Epithelial cell of prostate (primary cell): ENCODE measurements around the gene CNKSR1.

Experiments
- DNase-seq: peaks from one replicate; pipeline ENCODE4 v3.0.0-alpha.2; 2011; ENCODE audit warnings: low read depth, low spot score
- H3K27ac ChIP-seq: fragments of 450-650 bp; 2 replicates; pipeline ENCODE4 v1.5.1; 2017; ENCODE audit warnings: mild to moderate bottlenecking

CNKSR1 gene, protein sequence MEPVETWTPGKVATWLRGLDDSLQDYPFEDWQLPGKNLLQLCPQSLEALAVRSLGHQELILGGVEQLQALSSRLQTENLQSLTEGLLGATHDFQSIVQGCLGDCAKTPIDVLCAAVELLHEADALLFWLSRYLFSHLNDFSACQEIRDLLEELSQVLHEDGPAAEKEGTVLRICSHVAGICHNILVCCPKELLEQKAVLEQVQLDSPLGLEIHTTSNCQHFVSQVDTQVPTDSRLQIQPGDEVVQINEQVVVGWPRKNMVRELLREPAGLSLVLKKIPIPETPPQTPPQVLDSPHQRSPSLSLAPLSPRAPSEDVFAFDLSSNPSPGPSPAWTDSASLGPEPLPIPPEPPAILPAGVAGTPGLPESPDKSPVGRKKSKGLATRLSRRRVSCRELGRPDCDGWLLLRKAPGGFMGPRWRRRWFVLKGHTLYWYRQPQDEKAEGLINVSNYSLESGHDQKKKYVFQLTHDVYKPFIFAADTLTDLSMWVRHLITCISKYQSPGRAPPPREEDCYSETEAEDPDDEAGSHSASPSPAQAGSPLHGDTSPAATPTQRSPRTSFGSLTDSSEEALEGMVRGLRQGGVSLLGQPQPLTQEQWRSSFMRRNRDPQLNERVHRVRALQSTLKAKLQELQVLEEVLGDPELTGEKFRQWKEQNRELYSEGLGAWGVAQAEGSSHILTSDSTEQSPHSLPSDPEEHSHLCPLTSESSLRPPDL

DNA sequence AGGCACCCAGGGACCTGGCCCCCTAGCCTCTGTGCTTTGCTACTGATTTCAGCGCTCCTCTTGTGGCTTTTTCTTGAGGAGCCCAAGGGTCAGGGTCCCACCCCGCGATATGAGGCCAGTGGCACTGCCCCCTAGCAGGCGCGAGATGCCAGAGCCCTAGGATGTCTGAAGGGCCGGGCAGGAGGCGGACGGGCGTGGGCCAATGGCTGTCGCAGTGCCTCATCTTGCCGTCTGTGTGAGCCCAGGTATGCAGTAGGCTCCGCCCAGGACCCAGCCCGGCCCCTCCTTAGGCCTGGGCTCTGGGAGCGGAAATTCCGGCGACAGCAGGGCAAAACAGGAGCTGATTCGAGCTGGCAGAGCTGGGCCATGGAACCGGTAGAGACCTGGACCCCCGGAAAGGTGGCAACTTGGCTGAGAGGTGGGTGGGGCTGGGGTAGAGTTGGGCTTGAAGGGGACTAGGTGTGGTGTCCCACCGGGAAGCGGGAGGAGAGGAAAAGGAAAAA lies at the start of gene CNKSR1:
TSS of gene CNKSR1 (plus strand) at position 310 of the 503 bp plus-strand sequence. CDS start at position 367, 57 bp downstream.
- peak within 1 kb of the TSS; percentile 75 for H3K27ac ChIP-seq
- DNase-seq = peak; percentile 46

DNA sequence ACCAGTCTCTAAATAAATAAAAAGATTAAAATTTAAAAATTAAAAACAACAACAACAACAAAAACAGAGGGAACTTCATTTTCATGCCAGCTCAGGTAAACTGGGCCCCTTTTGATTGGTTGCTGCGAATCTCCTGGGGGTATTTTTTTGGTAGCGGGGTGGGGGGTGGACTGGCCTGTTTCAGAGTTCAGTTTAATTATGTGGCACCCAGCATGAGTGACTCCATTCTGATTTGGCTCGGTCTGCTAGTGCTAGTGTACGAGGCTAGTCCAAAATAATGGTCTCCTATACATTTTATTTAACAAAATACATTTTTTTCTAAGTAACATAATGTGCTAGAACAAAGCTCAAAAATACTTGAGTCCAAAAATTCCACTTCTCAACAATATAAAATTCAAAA lies 47.5 kb upstream of the CNKSR1 start:
- H3K27ac ChIP-seq = no peak overlapping the region

DNA sequence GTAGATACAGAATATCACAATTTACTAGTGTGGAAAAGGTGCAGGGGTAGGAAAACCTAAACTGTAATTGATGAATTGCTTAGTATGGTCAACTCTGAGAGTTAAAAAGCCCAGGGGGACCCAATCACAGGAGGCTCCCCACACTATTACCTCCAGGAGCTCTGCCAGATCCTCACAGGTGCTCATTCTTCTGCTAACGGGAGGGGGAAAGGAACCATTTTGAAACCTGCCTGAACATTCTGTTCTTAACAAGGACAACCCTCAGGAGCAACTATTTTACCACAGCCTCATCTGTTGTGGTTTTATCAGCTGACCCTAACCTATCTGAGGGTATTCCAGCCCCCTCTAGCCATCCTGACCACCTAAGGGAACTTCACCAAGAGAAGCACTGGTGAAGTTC lies 46.6 kb upstream of the CNKSR1 start:
- H3K27ac ChIP-seq = no peak overlapping the region
- DNase-seq = no peak

More for the DNA sequence above, 47.5 kb upstream of the CNKSR1 start:
- no peak for DNase-seq

DNA sequence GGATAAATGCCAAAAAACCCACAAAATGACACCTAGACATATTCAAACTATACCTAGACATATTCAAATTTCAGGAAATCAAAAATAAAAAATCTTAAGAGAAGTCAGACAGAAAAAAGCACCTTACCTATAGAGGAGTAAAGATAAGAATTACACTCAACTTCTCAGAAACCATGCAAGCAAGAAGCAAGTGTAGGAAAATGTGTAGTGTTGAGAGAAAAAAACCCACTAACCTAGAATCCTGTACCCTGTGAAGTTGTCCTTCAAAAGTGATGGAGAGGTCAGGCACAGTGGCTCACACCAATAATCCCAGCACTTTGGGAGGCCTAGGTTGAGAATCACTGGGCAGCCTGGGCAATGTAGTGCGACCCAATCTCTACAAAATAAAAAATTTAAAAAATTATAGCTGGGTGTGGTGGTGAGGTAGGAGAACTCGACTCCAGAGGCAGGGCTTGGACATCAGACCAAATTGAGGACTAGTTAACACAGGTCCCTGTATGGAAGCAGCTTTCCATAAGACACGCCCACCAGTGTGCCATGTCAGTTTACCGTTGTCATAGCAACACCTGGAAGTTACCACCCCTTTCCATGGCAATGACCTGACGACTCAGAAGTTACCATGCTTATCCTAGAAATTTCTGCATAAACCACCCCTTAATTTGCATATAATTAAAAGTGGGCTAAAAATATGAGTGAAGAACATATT lies 45.0 kb upstream of the CNKSR1 start:
- H3K27ac ChIP-seq = no peak overlapping the region
- DNase-seq = no peak

DNA sequence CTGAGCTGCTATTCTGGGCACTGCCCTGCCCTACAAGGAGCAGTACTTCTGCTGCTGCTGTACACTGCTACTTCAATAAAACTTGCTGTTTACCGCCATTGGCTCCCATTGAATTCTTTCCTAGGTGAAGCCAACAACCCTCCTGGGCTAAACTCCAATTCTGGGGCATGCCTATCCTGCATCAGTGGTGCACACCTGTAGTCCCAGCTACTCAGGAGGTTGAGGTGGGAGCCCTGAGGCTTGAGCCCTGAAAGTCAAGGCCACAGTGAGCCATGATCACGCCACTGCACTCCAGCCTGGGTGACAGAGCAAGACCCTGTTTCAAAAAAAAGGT lies 44.5 kb upstream of the CNKSR1 start:
- DNase-seq = no peak
- H3K27ac ChIP-seq = no peak overlapping the region

DNA sequence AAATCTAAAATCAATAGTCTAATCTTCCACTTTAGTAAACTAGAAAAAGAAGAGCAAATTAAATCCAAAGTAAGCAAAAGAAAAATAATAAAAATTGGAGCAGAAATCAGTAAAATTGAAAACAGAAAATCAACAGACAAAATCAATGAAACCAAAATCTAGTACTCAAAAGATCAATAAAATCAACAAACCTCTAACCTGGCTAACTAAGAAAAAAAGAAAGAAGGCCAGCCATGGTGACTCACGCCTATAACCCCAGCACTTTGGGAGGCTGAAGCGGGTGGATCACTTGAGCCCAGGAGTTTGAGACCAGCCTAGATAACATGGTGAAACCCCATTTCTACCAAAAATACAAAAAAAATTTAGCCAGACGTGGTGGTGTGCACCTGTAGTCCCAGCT lies 42.8 kb upstream of the CNKSR1 start:
- DNase-seq = no peak
- no peak overlapping the region for H3K27ac ChIP-seq

DNA sequence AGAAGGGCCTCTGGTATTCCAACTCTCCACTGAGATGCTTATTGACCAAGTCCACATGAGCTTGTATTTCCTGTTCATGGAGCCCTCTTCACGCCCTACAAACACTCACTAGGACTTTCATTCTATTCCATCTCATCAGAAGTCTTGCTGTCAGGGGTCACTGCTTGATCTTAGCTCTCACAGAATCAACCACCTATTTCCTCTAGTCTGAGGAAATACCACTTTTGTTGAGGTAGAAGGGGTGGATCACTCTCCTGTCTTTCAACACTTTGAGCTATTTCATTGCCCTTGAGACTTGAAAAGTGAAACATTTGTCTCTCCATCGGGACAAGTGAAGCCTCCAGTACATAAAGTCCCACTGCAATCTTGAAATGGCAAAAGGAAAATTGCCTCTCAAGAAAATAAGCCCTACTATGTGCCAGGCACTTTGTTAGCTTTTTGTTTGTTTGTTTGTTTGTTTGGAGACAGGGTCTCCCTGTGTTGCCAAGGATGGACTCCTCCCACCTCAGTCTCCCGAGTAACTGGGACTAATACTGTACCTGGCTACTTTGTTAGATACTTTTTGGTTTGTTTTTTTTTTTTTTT lies 38.2 kb upstream of the CNKSR1 start:
- no peak overlapping the region for H3K27ac ChIP-seq
- DNase-seq = no peak

DNA sequence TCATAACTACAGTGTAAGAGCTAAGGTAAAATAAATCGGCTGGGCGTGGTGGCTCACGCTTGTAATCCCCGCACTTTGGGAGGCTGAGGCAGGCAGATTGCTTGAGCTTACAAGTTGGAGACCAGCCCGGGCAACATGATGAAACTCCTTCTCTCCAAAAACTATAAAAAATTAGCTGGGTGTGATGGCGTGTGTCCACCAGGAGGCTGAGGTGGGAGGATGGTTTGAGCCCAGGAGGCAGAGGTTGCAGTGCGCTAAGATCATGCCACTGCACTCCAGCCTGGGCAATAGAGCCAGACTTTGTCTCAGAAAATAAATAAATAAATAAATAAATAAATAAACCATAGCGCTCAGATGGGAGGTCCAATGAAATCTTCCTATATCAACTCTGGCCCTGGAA lies 35.1 kb upstream of the CNKSR1 start:
- DNase-seq = no peak
- no peak overlapping the region for H3K27ac ChIP-seq

DNA sequence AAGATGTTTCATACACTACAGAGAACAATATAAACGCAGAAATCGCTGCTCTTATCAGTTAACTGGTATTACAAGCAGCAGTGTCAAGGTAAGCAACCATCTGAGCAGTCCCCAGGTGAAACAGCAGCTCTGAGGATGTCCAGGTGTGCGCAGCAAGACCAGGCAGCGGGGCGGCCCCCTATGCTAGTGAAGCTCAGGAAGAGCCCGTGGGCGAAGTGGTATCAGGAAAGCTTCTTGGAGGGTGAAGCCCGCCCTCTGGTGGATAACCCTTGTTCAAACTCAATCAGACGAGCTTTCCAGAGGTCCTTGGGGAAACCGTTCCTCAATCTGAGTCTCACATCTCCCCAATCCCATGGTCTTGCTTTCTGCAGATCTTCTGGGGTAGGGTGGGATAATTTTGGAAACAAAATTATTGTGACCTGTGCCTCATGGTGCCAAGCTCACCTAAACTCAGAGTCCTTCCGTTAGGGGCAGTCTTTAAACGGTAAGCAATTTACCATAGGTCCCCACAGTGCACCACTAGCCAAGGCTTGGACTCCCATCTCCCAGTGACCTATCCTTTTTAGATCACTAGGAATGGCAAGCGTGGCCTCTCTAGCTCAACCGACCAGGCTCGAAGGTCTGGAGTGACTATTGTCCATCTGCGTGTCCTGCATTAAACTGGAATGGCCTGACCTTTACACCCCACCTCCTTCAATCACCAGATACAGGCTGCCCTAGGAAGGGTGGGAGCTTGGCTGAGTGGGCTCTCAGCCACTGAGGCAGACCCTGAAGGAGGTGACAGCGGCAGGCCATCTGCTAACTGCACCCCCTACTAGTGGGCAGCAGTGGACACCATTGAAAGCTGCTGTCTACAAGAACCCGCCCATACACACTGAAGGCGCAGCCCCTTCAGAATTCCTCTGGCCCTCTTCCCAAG lies 32.0 kb upstream of the CNKSR1 start:
- DNase-seq = no peak
- H3K27ac ChIP-seq = no peak overlapping the region

DNA sequence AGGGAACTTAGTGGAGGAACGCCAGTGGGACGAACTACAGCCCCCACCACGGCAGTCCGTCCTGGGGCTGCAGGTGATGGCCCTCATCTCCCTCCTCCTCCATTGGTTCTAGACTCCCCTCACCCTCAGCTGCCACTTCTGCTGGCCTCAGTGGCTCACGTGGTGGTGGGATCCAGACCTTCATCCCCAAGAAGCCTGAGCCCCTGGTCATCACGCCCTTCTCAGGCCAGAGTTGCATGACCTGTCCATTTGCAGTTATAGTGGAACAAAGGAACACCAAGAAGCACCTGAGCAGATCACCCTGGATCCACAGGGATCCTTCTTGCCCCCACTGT lies 31.4 kb upstream of the CNKSR1 start:
- no peak for DNase-seq

DNA sequence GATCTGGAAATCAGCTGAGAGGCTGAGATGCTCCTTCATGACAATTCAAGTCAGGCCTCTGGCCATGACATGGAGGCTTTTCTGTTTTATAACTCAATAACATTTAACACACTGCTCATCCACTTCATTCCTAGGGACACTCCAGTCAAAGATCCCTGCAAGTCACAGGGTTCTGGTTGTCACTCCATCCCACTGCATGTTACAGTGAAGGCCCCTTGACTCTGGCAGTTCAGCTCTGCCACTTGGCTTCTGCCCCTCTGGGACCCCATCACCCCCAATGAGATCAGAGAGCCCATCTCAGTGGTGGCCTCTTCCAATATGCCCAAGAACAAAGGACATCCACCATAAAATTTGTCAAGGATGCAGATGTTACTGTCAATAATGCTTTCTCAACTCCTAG lies 28.4 kb upstream of the CNKSR1 start:
- no peak overlapping the region for H3K27ac ChIP-seq
- DNase-seq = no peak

More for the DNA sequence above, 31.4 kb upstream of the CNKSR1 start:
- H3K27ac ChIP-seq = no peak overlapping the region

DNA sequence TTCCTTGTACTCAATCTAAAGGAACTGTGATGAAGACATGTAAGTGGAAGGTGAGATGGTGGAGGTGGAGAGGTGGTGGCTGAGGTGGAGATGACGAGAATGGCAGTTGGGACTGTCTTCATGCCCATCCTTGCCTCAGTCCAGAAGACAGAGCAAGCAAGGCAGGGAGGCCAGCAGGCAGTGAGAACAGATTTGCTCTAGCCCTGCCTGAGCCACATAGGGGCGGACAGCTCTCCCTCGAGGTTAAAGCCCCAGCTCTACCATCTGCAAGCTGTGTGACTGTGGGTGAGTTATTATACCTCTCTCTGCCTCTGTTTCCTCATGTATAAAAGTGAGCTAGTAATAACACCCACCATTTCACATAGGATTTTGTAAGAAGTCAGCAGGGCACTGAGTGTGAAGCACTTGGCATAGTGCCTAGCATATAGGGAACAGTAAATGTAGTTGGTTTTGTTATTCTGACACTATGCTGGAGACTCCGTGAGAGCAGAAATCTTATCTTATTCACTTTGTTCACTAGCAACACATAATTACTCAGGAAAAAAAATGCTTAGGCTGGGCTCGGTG lies 23.2 kb upstream of the CNKSR1 start:
- no peak for DNase-seq
- H3K27ac ChIP-seq = no peak overlapping the region

DNA sequence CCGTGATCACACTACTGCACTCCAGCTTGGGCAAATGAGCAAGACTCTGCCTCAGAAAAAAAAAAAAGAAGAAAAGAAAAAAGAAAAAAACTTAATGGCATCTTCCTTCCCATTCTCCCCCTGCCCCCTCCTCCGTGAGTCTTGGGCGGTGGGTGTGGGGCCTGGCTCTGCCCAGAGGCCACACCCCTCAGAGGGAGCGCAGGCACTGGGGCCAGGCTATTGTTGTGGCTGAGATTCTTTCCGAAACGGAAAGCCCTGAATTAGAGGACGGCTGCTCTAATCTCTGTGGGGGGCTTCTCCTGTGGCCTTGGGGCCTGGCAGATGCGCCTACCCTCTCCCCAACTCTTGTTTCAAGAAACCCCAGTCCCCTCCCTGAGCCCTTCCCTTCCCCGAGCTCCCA lies 22.5 kb upstream of the CNKSR1 start:
- DNase-seq = no peak
- no peak overlapping the region for H3K27ac ChIP-seq

DNA sequence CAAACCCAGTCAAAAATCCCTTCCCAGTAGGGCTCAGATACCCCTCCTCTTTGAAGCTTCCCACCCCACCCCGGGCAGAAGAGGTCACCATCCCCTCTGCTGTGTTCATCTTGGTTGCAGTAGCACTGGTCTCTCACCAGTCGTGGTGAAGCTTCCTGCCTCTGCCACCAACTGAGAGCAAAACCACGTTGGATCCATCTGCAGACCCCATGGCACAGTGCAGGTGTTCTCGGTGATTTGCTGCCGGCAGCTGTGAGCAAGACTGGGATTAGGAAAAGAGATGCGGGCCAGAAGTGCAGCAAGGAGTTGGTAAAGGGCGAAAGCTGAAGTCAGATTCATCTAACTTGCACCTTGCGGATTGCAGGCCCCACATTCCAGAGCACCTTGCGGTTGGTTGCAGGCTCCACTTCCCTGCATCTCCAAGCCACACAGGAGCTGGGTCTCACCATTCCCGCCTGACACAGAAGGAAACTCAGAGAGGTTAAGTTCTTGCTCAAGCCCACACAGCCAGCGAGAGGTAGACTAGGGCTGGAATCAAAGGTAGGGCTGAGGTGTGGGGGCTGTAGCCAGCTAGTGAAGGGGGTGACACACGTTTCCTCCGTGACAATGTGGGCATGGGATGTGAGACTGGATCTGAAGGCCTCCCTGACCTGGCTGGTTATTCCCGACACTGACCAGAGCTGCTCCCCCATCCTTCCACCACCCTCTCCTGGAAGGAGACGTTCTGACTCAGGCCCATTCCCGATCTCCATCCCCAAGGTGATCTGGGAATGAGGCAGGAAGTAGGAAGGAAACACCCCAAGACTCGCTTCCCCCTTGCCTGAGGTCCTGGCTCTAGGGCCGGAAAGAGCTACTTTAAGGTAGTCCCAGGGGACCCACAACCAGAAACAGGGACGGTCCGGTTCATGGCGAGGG lies 21.7 kb upstream of the CNKSR1 start:
- no peak for DNase-seq
- no peak overlapping the region for H3K27ac ChIP-seq

DNA sequence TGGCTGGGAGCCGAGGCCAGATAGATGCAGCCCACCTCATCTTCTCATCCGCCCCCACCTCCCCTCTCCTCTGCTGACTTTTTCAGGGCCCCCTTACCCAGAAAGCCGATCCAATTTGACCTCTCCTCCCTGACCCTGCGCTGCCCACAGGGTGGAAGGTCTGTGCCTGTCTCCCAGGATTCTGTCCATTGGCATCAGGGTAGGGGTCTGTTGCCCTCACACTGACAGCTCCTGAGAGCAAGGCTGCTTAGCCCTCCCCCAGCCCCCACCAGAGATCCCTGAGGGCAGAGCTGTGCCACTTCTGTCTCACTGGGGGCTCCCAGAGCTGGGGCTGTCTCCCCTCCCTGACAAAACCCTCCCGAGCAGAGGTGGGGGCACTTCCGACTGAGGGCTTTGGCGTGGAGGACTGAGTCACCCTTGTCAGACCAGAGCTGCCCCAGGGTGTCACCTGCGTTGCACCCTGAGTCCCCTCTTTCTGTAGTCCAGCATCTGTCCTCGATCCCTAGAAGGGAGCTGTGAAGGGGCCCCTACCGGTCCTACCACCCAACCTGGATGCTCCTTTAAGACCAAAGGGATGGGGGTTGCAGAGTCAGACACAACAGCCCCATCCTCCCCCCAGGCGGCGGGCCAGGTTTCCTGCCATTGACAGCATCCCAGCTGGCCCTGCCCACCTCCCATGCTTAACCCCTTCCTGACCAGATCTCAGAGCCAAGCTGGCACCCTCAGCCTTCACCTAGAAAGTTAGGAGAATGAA lies 20.8 kb upstream of the CNKSR1 start:
- no peak overlapping the region for H3K27ac ChIP-seq
- no peak for DNase-seq

DNA sequence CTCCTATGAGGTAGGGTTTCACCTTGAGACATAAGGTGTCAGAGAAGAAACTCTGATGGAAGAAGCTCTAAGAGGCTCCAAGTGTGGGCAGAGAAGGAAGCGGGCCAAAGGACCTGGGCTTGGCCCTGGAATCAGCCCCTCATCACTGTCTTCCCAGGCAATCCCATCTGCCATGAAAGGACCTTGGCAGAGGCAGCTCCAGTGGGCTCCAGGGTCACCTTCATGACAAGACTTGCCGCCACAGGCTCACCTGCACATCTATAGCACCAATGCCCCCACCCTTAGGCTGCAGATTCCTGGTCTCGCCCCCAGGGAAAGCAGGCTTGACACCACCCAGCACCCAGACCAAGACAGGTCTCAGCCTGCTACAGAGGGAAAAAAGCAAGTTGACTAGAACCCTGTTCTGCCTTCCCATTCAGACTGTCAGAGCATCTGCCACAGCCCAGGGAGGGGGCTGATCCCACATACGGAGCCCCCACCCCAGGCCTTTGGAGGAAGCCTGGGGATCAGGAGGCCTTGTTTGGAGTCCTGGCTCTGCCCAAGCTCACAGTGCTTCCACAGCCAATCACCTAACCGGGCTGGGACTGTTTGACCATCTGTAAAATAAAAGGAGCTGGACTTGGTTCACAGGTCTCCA lies 18.9 kb upstream of the CNKSR1 start:
- no peak overlapping the region for H3K27ac ChIP-seq
- DNase-seq = no peak
